HG03457 (cell line): ENCODE results near the gene KCNB1.
"Not testable (repeated sequence)": the region's sequence is repeated elsewhere in the genome, so short reads cannot be mapped to it uniquely, and the experiment has no call there.

Source experiments
- ATAC-seq: cut with Tn5 transposase; IDR thresholded peaks from one replicate; pipeline ENCODE4 v1.9.1; 2021; ENCODE audit warnings: moderate number of reproducible peaks; ENCODE audit not compliant: unreplicated experiment

KCNB1 gene

GRCh38 chr20:49330701-49331615 is 151.5 kb downstream of the KCNB1 start:
- no peak for ATAC-seq

- no peak for ATAC-seq
Observed at GRCh38 chr20:49328790-49329189, 153.7 kb downstream of the KCNB1 start.

GRCh38 chr20:49326026-49326425 is 156.4 kb downstream of the KCNB1 start:
- no peak for ATAC-seq

GRCh38 chr20:49324306-49324705 is 158.2 kb downstream of the KCNB1 start:
- no peak for ATAC-seq

- no peak for ATAC-seq
Observed at GRCh38 chr20:49323622-49324238, 158.7 kb downstream of the KCNB1 start.

GRCh38 chr20:49320460-49320859 is 162.0 kb downstream of the KCNB1 start:
- no peak for ATAC-seq

GRCh38 chr20:49319208-49319809 is 163.2 kb downstream of the KCNB1 start:
- ATAC-seq: no peak

GRCh38 chr20:49318430-49319207 is 163.8 kb downstream of the KCNB1 start:
- ATAC-seq: no peak

GRCh38 chr20:49318091-49318429 is 164.4 kb downstream of the KCNB1 start:
- no peak for ATAC-seq

- ATAC-seq: no peak
Observed at GRCh38 chr20:49316704-49317103, 165.8 kb downstream of the KCNB1 start.

- no peak for ATAC-seq
Observed at GRCh38 chr20:49315580-49315979, 166.9 kb downstream of the KCNB1 start.

GRCh38 chr20:49314052-49314451 is 168.4 kb downstream of the KCNB1 start:
- not testable (repeated sequence) for ATAC-seq
